WTC11 (cell line): ENCODE measurements around the gene OR5AN1.

Experiments used
- CBFB ChIP-seq: sonication (generic); formaldehyde crosslinking; IDR thresholded peaks from 2 replicates; pipeline ENCODE4 v1.8.1; 2022; ENCODE audit warnings: mild to moderate bottlenecking, low read depth, missing genetic modification reagents
- RORB ChIP-seq: fragments of 250-450 bp; sonication (Bioruptor Pico); IDR thresholded peaks from 2 replicates; pipeline ENCODE4 v1.9.0; 2021; ENCODE audit warnings: mild to moderate bottlenecking
- ZNF512 ChIP-seq: sonication (generic); formaldehyde crosslinking; IDR thresholded peaks from 2 replicates; pipeline ENCODE4 v1.8.1; 2022; ENCODE audit warnings: missing genetic modification reagents, borderline replicate concordance
- TF ChIP-seq, protein P1 (sequence below): sonication (generic); formaldehyde crosslinking; IDR thresholded peaks from 2 replicates; pipeline ENCODE4 v1.8.0; 2022; ENCODE audit warnings: mild to moderate bottlenecking, missing genetic modification reagents
- TF ChIP-seq, protein P2 (sequence below): fragments of 200-600 bp; IDR thresholded peaks from 2 replicates; pipeline ENCODE4 v1.8.0; 2022; ENCODE audit warnings: antibody characterized with exemption

DNA sequence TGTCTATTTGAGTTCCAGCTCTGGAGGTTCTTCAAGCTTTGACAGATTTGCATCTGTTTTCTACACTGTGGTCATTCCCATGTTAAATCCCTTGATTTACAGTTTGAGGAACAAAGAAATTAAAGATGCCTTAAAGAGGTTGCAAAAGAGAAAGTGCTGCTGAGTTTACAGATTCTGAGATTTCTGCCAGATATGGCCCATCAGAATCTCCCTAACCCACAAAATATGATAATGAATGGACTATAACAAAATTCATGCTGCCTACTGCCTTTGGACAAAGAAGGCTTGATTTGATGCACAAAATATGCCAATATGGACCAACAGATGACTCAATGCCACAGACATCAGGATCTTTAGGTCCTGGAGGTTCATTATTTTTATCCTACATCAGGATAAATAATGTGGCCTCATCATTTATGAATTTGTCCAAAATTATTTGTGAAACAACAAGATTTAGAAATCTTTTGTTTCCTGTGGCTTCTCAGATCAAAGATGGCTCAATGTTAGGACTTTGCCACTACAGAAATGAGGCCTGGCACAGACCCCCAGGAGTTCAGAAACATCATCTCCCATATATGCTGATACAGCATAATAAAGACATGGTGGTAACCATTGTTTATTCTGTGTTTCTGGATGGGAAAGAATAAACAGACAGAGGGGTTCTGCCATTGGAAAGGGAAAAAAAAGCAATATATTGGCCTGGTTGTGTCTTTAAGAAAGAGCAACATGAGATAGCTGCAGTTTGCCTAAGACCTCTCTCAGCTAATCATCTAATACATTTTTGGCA, 6.7 kb downstream of the OR5AN1 start:
- TF ChIP-seq CBFB (CRISPR knock-in tag) (no peak), ZNF512 (CRISPR knock-in tag) (no peak), RORB (CRISPR knock-in tag) (no peak)
- TF ChIP-seq, protein P1, sequence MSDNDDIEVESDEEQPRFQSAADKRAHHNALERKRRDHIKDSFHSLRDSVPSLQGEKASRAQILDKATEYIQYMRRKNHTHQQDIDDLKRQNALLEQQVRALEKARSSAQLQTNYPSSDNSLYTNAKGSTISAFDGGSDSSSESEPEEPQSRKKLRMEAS (CRISPR knock-in tag), result no peak
- TF ChIP-seq, protein P2, sequence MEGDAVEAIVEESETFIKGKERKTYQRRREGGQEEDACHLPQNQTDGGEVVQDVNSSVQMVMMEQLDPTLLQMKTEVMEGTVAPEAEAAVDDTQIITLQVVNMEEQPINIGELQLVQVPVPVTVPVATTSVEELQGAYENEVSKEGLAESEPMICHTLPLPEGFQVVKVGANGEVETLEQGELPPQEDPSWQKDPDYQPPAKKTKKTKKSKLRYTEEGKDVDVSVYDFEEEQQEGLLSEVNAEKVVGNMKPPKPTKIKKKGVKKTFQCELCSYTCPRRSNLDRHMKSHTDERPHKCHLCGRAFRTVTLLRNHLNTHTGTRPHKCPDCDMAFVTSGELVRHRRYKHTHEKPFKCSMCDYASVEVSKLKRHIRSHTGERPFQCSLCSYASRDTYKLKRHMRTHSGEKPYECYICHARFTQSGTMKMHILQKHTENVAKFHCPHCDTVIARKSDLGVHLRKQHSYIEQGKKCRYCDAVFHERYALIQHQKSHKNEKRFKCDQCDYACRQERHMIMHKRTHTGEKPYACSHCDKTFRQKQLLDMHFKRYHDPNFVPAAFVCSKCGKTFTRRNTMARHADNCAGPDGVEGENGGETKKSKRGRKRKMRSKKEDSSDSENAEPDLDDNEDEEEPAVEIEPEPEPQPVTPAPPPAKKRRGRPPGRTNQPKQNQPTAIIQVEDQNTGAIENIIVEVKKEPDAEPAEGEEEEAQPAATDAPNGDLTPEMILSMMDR, result no peak
